ENCODE measurements around the gene TLCD4. TPM values are rescaled to one million over a fixed set of nuclear protein-coding genes. Genes with fewer than 3 reads are reported as not detected.

Gene TLCD4
- total RNA-seq, 4 donors from 2014 or later, result 8.4 to 15.9 (median 9.3) TPM

GRCh38 chr1:95094923-95095322, 22.2 kb upstream of the TLCD4 start:
- H3K4me3 ChIP-seq, result no peak overlapping the region
- WGBS, result 65% methylated on average over 2 of the region's 2 CpGs
- no peaks in the 10 kb centered on the region for H3K9me3 ChIP-seq
- TF ChIP-seq POLR2A (IDR thresholded peaks at IDR 0.05; ENCODE audit: low read depth), result no peak
- TF ChIP-seq POLR2AphosphoS5 (IDR thresholded peaks at IDR 0.05), result no peak
- TF ChIP-seq EP300 (IDR thresholded peaks at IDR 0.05), result no peak
- TF ChIP-seq CTCF (IDR thresholded peaks at IDR 0.05), result no peak
- H3K36me3 ChIP-seq, result no peaks in the 10 kb centered on the region
- DNase-seq (ENCODE audit: extremely low spot score), result no peak
- intact Hi-C loops (cut with DNase I), result no loop called here
- no peak overlapping the region for H3K27ac ChIP-seq (replicated peaks in 1 of 4)
- H3K4me1 ChIP-seq, result no peaks in the 10 kb centered on the region
- no peaks in the 10 kb centered on the region for H3K27me3 ChIP-seq

GRCh38 chr1:95095833-95096217, 21.3 kb upstream of the TLCD4 start:
- H3K27me3 ChIP-seq, result no peaks in the 10 kb centered on the region
- TF ChIP-seq POLR2AphosphoS5 (IDR thresholded peaks at IDR 0.05) (no peak), POLR2A (IDR thresholded peaks at IDR 0.05; ENCODE audit: low read depth) (no peak), EP300 (IDR thresholded peaks at IDR 0.05) (no peak), CTCF (IDR thresholded peaks at IDR 0.05) (no peak)
- no peaks in the 10 kb centered on the region for H3K4me1 ChIP-seq
- 73% methylated on average over 2 of the region's 2 CpGs for WGBS
- no peak for DNase-seq (ENCODE audit: extremely low spot score)
- intact Hi-C loops (cut with DNase I), result no loop called here
- H3K9me3 ChIP-seq, result no peaks in the 10 kb centered on the region
- H3K36me3 ChIP-seq, result no peaks in the 10 kb centered on the region
- H3K4me3 ChIP-seq, result no peak overlapping the region
- H3K27ac ChIP-seq (replicated peaks in 1 of 4), result no peak overlapping the region

- no peaks in the 10 kb centered on the region for H3K36me3 ChIP-seq
- no peak for TF ChIP-seq CTCF (IDR thresholded peaks at IDR 0.05)
- no peak for TF ChIP-seq EP300 (IDR thresholded peaks at IDR 0.05)
- no peak for TF ChIP-seq POLR2A (IDR thresholded peaks at IDR 0.05; ENCODE audit: low read depth)
- TF ChIP-seq POLR2AphosphoS5 (IDR thresholded peaks at IDR 0.05), result no peak
- intact Hi-C loops (cut with DNase I), result no loop called here
- no peak overlapping the region for H3K27ac ChIP-seq (replicated peaks in 1 of 4)
- H3K4me1 ChIP-seq, result no peaks in the 10 kb centered on the region
- no peaks in the 10 kb centered on the region for H3K9me3 ChIP-seq
- no peak for DNase-seq (ENCODE audit: extremely low spot score)
- no peaks in the 10 kb centered on the region for H3K27me3 ChIP-seq
- H3K4me3 ChIP-seq, result no peak overlapping the region
- WGBS, result 80% methylated on average over 6 of the region's 6 CpGs
These were observed 20.8 kb upstream of the TLCD4 start for GRCh38 chr1:95096218-95096841.

GRCh38 chr1:95097426-95097825, 19.7 kb upstream of the TLCD4 start:
- intact Hi-C loops (cut with DNase I), result no loop called here
- Histone ChIP-seq H3K9me3 (no peaks in the 10 kb centered on the region), H3K4me1 (no peaks in the 10 kb centered on the region), H3K27me3 (no peaks in the 10 kb centered on the region), H3K4me3 (no peak overlapping the region), H3K36me3 (no peaks in the 10 kb centered on the region), H3K27ac (replicated peaks in 1 of 4) (no peak overlapping the region)
- no peak for DNase-seq (ENCODE audit: extremely low spot score)
- TF ChIP-seq EP300 (IDR thresholded peaks at IDR 0.05) (no peak), CTCF (IDR thresholded peaks at IDR 0.05) (no peak), POLR2A (IDR thresholded peaks at IDR 0.05; ENCODE audit: low read depth) (no peak), POLR2AphosphoS5 (IDR thresholded peaks at IDR 0.05) (no peak)
- 90% methylated on average over 4 of the region's 4 CpGs for WGBS

- no peaks in the 10 kb centered on the region for H3K36me3 ChIP-seq
- intact Hi-C loops (cut with DNase I), result no loop called here
- 75% methylated on average over 4 of the region's 4 CpGs for WGBS
- no peaks in the 10 kb centered on the region for H3K4me1 ChIP-seq
- DNase-seq (ENCODE audit: extremely low spot score), result no peak
- no peaks in the 10 kb centered on the region for H3K9me3 ChIP-seq
- no peaks in the 10 kb centered on the region for H3K27me3 ChIP-seq
- H3K4me3 ChIP-seq, result no peak overlapping the region
- TF ChIP-seq EP300 (IDR thresholded peaks at IDR 0.05) (no peak), CTCF (IDR thresholded peaks at IDR 0.05) (no peak), POLR2A (IDR thresholded peaks at IDR 0.05; ENCODE audit: low read depth) (no peak), POLR2AphosphoS5 (IDR thresholded peaks at IDR 0.05) (no peak)
- no peak overlapping the region for H3K27ac ChIP-seq (replicated peaks in 1 of 4)
These were observed 19.0 kb upstream of the TLCD4 start for GRCh38 chr1:95098196-95098595.
